HG02610 (cell line): ENCODE measurements around the gene ACSL5.
A peak's percentile ranks its signal among the peaks of the same experiment; 100 is the strongest.
"Not testable (repeated sequence)": the region's sequence is repeated elsewhere in the genome, so short reads cannot be mapped to it uniquely, and the experiment has no call there.

Experiments
- ATAC-seq: cut with Tn5 transposase; IDR thresholded peaks from one replicate; pipeline ENCODE4 v1.9.1; 2021; ENCODE audit warnings: mild to moderate bottlenecking, moderate library complexity; ENCODE audit not compliant: unreplicated experiment

The ACSL5 gene

GRCh38 chr10:112348759-112349158, 25.2 kb upstream of the ACSL5 start:
- ATAC-seq = no peak

- ATAC-seq = no peak
Measured at GRCh38 chr10:112349521-112350085, 24.3 kb upstream of the ACSL5 start.

DNA sequence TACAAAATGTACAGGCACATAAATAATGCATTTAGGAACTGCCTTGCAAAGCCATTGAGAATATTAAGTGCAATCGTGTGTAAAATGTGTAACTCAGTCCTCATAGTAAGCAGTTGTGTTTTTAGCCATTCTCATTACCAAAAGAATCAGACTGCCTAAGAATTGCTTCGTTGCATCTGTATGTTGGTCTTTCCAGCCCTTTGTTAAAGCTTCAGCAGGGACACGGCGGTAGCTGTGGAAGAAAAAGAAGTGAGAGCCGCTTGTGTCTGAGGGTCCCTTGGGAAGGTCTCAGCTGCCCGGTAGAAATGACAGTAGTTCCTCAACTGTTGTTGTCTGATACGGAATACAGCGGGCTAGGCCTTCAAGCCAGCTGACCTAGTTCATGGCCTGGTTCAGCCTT, 22.8 kb upstream of the ACSL5 start:
- ATAC-seq = no peak

GRCh38 chr10:112352044-112352443, 21.9 kb upstream of the ACSL5 start:
- no peak for ATAC-seq

DNA sequence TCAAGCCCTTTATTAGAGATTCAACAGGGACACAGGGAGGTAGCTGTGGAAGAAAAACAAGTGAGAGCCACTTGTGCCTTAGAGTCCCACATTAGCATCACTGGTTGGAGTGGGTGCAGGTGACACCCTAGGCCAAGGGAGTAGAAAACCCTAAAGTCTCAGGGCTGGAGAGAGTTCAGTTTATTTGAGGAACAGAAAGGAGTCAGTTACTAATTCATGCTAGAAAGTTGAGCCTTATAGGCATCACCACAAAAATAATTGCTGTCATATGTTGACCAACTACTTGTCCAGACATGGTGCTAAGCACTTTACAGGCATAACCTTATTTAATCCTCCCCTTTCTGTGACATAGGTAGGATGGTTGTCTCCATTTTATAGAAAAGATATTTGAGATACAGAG, 20.9 kb upstream of the ACSL5 start:
- no peak for ATAC-seq

GRCh38 chr10:112356686-112357085, 17.2 kb upstream of the ACSL5 start:
- no peak for ATAC-seq

GRCh38 chr10:112359606-112360307, 14.2 kb upstream of the ACSL5 start:
- no peak for ATAC-seq

DNA sequence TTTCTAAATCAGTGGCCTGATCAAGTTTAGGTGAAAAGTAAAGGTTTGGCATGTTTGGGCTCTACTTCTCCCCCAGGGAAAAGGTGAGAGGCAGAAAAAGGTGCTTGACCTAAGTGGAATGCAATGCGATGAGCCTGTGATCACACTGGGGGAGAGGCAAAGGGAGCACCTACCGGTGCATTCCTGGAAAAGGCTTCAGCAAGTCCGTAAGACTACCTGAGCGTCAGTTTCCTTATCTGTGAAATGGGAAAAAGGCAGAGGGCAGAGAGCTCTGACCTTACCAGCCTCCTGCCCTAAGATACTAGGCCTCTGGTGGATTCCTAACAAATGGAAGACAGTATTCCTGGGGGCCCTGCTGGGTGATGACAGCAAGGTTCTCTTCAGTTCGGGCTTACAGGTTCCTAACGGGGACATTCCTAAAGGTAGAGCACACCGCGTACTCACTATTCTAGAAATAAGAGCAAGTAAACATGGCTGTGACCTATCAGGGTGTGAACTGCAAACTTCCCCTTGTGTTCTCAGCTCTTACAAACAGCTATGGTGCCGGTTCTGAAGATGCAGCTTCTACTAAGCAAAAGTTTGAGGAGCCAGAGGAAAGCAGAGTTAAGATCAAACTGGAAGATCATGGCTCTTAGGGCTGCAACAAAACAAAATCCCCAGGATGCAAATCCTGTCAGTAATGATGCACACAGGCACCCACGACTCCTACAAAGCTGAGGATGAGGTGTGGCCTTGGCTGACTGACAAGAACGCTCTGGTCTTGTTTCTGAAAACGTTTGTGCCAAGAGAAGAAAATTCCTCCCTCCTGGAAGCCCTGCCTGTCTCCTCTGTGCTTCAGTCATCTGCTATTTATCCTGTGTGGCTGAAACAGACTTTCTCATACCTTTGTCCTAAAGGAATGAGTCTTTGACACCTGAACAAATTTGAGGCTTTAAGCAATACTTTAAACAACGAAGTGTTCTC, 13.3 kb upstream of the ACSL5 start:
- ATAC-seq = no peak

GRCh38 chr10:112361951-112362751, 11.8 kb upstream of the ACSL5 start:
- no peak for ATAC-seq

- no peak for ATAC-seq
Measured at GRCh38 chr10:112362833-112363232, 11.1 kb upstream of the ACSL5 start.

DNA sequence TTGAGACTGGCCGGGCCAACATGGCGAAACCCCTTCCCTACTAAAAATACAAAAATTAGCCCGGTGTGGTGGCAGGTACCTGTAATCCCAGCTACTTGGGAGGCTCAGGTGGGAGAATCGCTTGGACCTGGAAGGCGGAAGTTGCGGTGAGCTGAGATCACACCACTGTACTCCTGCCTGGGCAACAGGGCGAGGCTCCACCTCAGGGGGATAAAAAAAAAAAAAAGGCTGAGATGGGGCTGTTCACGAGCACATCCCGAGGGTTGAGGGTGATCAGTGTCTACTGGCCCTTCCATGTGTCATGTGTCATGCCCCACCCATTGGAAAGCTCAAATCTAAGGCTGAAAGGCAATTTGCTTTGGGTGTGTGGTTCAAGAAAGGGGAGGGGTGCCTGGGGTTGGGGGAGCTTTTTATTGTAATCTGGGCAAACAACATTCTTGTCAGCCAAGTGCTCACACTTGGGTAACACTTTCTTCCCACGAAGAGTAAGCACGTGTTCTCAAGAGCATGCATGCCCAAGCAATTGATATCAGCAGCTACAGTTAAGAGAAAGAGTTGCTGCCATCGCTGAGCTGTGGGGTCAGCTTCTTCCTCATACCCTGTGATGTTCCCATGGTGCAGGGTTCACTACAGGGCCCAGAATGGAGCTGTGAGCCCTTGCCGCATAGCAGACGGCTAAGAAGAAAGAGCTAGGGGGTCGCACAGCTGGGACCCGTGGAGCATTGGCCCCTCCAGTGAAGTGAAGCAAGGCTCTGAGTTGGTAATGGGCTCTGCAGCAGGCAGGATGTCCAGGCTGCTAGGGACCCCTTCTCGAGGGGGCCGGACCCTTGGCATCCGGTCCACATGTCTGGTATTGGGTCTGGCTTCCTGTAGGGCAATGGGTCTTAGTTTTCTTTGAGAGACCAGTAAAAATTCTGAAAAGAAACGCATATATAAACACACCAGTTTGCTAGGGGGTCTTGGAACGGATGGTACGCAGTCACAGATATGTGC, 9.9 kb upstream of the ACSL5 start:
- no peak for ATAC-seq

GRCh38 chr10:112365014-112365432, 8.9 kb upstream of the ACSL5 start:
- no peak for ATAC-seq

DNA sequence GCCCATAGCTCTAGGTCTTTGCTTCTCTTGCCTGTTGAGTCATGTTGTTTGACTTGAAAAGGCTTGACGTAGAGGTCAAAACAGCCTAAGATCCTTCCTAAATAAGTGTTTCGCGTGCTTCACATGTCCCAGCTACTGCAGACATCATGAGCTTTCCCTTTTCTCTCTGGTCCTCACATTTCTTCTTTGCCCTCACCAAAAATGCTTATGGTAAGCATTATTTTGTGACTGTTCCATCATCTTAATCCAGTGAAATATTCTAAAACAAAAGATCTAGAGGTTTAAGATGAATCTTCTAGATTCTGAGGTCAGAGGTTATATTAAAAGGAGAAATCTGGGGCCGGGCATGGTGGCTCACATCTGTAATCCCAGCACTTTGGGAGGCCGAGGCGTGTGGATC, 8.5 kb upstream of the ACSL5 start:
- ATAC-seq = no peak

DNA sequence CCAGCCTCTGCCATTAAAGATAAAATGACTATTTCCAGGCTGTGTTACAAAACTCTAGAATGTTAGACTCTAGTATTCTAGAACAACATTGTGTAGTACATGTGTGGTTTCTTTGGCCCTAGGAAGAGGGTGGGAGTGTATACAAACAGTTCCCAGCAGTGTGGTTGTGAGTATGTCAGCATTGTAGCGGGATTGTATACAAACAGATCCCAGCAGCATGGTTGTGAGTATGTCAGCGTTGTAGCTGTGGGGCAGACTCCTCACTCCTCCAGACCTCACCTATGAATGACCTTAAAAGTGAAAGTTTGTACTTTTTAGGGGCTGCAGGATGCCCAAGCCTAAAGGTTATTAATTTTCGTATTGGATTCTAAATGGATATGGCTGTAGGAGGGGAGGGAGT, 6.9 kb upstream of the ACSL5 start:
- no peak for ATAC-seq

DNA sequence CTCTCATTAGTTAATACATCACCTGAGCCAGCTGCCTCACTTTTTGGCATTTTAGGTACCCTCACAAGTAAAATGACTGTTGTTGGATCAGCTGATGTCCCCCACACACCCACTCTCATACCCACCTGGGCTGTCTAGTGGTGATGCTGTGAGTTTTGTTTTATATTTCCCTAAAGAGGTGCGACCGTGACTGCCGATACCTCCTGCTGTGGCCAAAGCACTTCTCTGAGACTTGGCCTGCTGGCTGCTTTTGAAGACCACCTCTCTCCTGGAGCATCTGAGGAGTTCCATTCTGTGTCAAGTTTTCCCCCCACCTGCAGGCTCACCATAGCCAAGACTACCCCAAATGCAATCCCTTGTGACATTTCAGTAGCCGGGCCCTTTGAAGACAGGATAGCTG, 6.4 kb upstream of the ACSL5 start:
- ATAC-seq = no peak

- ATAC-seq = peak; percentile 76
Measured at GRCh38 chr10:112369495-112370423, 4.2 kb upstream of the ACSL5 start.

DNA sequence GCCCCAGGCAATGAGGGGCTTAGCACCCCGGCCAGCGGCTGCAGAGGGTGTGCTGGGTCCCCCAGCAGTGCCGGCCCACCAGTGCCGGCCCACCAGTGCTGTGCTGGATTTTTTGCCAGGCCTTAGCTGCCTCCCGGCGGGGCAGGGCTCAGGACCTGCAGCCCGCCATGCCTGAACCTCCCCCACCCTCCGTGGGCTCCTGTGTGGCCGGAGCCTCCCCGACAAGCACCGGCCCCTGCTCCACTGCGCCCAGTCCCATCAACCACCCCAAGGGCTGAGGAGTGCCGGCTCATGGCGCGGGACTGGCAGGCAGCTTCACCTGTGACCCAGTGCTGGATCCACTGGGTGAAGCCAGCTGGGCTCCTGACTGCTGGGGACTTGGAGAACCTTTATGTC, 3.5 kb upstream of the ACSL5 start:
- no peak for ATAC-seq

- ATAC-seq = not testable (repeated sequence)
Measured at GRCh38 chr10:112371326-112371725, 2.6 kb upstream of the ACSL5 start.
